Lower leg skin (tissue), 4 donors: ENCODE data around the gene HSDL2. TPM values are rescaled to one million over a fixed set of nuclear protein-coding genes. Genes with fewer than 3 reads are reported as not detected.

Experiments used
- DNase-seq, 2 donors: peaks; one replicate each; pipeline ENCODE4 v3.0.0-alpha.2; 2019; ENCODE audit warnings: low spot score in 2 of 2
- H3K4me3 ChIP-seq: fragments of 200-600 bp; sonication (generic); 2 replicates; pipeline ENCODE4 v1.5.1; 2017; ENCODE audit warnings: mild to moderate bottlenecking, low read depth; ENCODE audit not compliant: poor library complexity, severe bottlenecking
- POLR2A ChIP-seq, 2 donors: fragments of 450-650 bp; IDR thresholded peaks; one replicate each; pipeline ENCODE4 v1.6.1; 2016 to 2017; ENCODE audit warnings: antibody characterized with exemption in 2 of 2, mild to moderate bottlenecking in 1 of 2, moderate library complexity in 1 of 2
- WGBS, 2 donors: methylation state at CpG; one replicate each; pipeline ENCODE4 v1.1.5; 2018; 5-methylcytosine and 5-hydroxymethylcytosine counted together
- intact Hi-C: fragments of 100-400 bp; cut with DNase I; formaldehyde crosslinking; loops from one replicate; pipeline ENCODE4 v1.15.0; 2023; ENCODE audit warnings: low total_unique reads
- total RNA-seq, 4 donors: library from RNA; depleted of rRNA; stranded (reverse); fragments of >200 nt; gene quantifications; one replicate each; pipeline ENCODE4 v1.1.0, GENCODE V29; 2016
- TF ChIP-seq, protein P1 (sequence below), 3 donors: fragments of 450-650 bp; IDR thresholded peaks; one replicate each; pipeline ENCODE4 v1.5.1; 2016; ENCODE audit warnings: antibody characterized with exemption in 3 of 3, mild to moderate bottlenecking in 3 of 3, moderate library complexity in 2 of 3

Gene HSDL2
- total RNA-seq, 4 donors from 2014 or later, result 26.7 to 52.8 (median 50.2) TPM

DNA sequence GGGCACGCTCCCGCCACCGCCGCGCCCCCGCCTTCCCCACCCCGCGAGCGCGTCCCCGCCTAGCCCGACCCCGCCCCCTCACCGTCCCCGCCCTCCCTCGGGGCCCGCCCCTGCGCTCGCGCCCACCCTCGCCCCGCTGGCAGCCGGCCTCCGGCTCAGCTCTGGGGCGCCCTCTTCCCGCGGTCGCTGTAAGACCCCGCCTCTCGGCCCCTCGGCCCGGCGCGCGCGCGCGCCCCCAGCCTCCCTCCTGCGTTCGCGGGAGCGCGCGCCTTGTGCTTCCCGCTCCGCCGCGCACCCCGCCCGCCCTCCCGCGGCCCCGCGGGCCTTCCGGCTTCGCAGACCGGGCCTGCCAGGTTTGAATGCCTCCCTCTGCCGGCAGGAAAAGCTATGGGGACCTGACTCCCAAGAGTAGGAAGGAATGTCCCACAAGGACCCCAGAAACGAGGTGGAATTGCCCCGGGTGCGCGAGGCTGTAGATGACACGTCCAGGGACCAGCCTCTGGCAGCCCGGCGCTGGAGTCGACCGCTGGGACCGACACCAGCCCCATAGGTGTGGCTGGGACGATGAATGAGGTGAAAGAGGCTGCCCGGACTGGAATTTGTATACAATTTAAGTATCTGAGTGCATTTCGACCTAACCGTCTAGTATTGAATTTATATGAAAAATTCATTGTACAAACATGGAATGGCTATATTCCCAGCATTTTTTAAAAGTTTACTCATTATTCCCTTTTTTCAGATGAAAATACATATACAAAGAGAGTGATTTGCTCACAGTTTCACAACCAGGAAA is 46.1 kb upstream of the HSDL2 start:
- 1% methylated on average over 18 to 45 of the region's 72 CpGs for WGBS, 2 donors

GRCh38 chr9:112334432-112334841 is 45.5 kb upstream of the HSDL2 start:
- intact Hi-C loops, result no loop called here
- DNase-seq, result no peak
- WGBS, 2 donors, result 8 to 11% methylated on average over 8 of the region's 8 CpGs
- H3K4me3 ChIP-seq, result no peak overlapping the region
- TF ChIP-seq, protein P1, sequence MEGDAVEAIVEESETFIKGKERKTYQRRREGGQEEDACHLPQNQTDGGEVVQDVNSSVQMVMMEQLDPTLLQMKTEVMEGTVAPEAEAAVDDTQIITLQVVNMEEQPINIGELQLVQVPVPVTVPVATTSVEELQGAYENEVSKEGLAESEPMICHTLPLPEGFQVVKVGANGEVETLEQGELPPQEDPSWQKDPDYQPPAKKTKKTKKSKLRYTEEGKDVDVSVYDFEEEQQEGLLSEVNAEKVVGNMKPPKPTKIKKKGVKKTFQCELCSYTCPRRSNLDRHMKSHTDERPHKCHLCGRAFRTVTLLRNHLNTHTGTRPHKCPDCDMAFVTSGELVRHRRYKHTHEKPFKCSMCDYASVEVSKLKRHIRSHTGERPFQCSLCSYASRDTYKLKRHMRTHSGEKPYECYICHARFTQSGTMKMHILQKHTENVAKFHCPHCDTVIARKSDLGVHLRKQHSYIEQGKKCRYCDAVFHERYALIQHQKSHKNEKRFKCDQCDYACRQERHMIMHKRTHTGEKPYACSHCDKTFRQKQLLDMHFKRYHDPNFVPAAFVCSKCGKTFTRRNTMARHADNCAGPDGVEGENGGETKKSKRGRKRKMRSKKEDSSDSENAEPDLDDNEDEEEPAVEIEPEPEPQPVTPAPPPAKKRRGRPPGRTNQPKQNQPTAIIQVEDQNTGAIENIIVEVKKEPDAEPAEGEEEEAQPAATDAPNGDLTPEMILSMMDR (IDR thresholded peaks at IDR 0.05), result no peak
- TF ChIP-seq POLR2A (IDR thresholded peaks at IDR 0.05), result no peak

More for the DNA sequence above, 46.1 kb upstream of the HSDL2 start:
- intact Hi-C loops, result no loop called here
- TF ChIP-seq, protein P1 (IDR thresholded peaks at IDR 0.05), result peak in 1 of 3 donors; percentile 53
- TF ChIP-seq POLR2A (IDR thresholded peaks at IDR 0.05), result no peak
- H3K4me3 ChIP-seq, result peak overlapping the region; percentile 2
- peak; percentile 91 to 98 for DNase-seq

- 35 to 40% methylated on average over 1 of the region's 1 CpG for WGBS, 2 donors
- intact Hi-C loops, result no loop called here
- no peak overlapping the region for H3K4me3 ChIP-seq
- DNase-seq, result no peak
- no peak for TF ChIP-seq POLR2A (IDR thresholded peaks at IDR 0.05)
- TF ChIP-seq, protein P1 (IDR thresholded peaks at IDR 0.05), result no peak
Measured at GRCh38 chr9:112337547-112337946, 42.4 kb upstream of the HSDL2 start.

DNA sequence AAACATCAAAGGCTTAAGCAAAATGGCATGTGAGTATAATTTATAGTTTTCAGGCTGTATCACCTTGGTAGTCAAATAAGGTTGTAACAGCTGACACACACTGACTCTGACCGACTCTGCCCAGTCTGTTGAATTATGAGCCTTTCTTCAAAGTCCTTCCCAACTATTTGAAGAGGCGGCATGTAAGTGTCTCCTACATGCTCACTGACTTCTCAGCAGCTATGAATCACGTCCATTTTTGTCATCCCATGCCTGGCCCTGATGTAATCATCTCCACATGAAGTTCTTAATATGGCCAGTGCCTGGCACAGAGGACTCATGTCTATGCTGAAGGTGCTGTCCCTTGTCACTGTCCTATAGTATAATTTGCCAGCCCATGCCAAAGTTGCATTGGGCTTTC is 41.3 kb upstream of the HSDL2 start:
- TF ChIP-seq, protein P1 (IDR thresholded peaks at IDR 0.05), result no peak
- TF ChIP-seq POLR2A (IDR thresholded peaks at IDR 0.05), result no peak
- 54 to 63% methylated on average over 3 of the region's 3 CpGs for WGBS, 2 donors

DNA sequence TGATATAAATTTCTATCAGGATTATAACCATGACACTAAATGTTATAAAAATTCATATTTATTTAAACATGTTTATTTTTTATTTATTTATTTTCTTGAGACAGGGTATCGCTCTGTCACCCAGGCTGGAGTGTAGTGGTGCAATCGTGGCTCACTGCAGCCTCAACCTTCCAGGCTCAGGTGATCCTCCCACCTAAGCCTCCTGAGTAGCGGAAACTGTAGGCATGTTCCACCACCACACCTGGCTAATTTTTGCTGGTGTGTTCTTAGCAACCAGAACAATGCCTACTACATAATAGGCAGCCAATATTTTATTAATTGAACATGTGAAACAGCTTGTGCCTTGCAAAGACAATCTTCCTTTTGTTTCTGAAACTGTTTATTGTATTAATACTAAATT is 40.0 kb upstream of the HSDL2 start:
- no peak for TF ChIP-seq POLR2A (IDR thresholded peaks at IDR 0.05)
- TF ChIP-seq, protein P1 (IDR thresholded peaks at IDR 0.05), result no peak
- intact Hi-C loops, result no loop called here
- H3K4me3 ChIP-seq, result no peak overlapping the region
- DNase-seq, result no peak
- 91 to 97% methylated on average over 3 of the region's 3 CpGs for WGBS, 2 donors

More for the DNA sequence above, 41.3 kb upstream of the HSDL2 start:
- intact Hi-C loops, result no loop called here
- DNase-seq, result no peak
- no peak overlapping the region for H3K4me3 ChIP-seq
